Neuronal stem cell (in vitro differentiated cells): ENCODE data around the gene HRAS.

Source experiments
- DNase-seq: peaks from one replicate; pipeline ENCODE4 v3.0.0-alpha.2; 2013; ENCODE audit warnings: low spot score
- H2AFZ ChIP-seq: one replicate; pipeline ENCODE4 v1.6.1; 2013; ENCODE audit warnings: mild to moderate bottlenecking, low read length, inconsistent platforms
- H2AK5ac ChIP-seq: 2 replicates; pipeline ENCODE4 v1.6.1; 2013; ENCODE audit warnings: low read depth, mild to moderate bottlenecking, inconsistent platforms, low read length, moderate library complexity, mixed read lengths
- H2BK120ac ChIP-seq: 2 replicates; pipeline ENCODE4 v1.6.1; 2013; ENCODE audit warnings: low read depth, mild to moderate bottlenecking, inconsistent platforms, low read length, moderate library complexity, mixed read lengths
- H2BK12ac ChIP-seq: one replicate; pipeline ENCODE4 v1.6.1; 2013; ENCODE audit warnings: low read length, inconsistent platforms
- H2BK15ac ChIP-seq: 2 replicates; pipeline ENCODE4 v1.6.1; 2013; ENCODE audit warnings: mild to moderate bottlenecking, low read length, inconsistent platforms, mixed read lengths
- H2BK5ac ChIP-seq: one replicate; pipeline ENCODE4 v1.6.1; 2013; ENCODE audit warnings: inconsistent platforms, mild to moderate bottlenecking, low read length, moderate library complexity
- H3K14ac ChIP-seq: one replicate; pipeline ENCODE4 v1.6.1; 2013; ENCODE audit warnings: low read length, inconsistent platforms
- H3K18ac ChIP-seq: 2 replicates; pipeline ENCODE4 v1.6.1; 2013; ENCODE audit warnings: low read length, inconsistent platforms
- H3K23ac ChIP-seq: 2 replicates; pipeline ENCODE4 v1.6.1; 2013; ENCODE audit warnings: low read depth, mild to moderate bottlenecking, mixed read lengths, low read length, inconsistent platforms; ENCODE audit not compliant: poor library complexity
- H3K27ac ChIP-seq: replicated peaks from 3 replicates; pipeline ENCODE4 v1.5.1; 2013; ENCODE audit warnings: low read length, inconsistent platforms
- H3K27me3 ChIP-seq, 3 experiments: 2 replicates each; pipeline ENCODE4 v1.6.1; 2013; ENCODE audit warnings: low read length in 3 of 3, mild to moderate bottlenecking in 2 of 3, inconsistent platforms in 1 of 3, low read depth in 1 of 3, mixed read lengths in 1 of 3, moderate library complexity in 1 of 3; ENCODE audit not compliant: control insufficient read depth in 3 of 3, insufficient read depth in 3 of 3
- H3K36me3 ChIP-seq, 2 donors: replicated peaks in 1 of 2; 2 replicates each; pipeline ENCODE4 v1.6.1; 2013; ENCODE audit warnings: low read length in 2 of 2; ENCODE audit not compliant: control insufficient read depth in 2 of 2, insufficient read depth in 2 of 2
- H3K4ac ChIP-seq: 2 replicates; pipeline ENCODE4 v1.6.1; 2013; ENCODE audit warnings: inconsistent platforms, mild to moderate bottlenecking, low read length, moderate library complexity
- H3K4me1 ChIP-seq, 2 donors: 1 replicate in 1 of 2; 2 replicates in 1 of 2; pipeline ENCODE4 v1.6.1; 2013; ENCODE audit warnings: low read length in 2 of 2, low read depth in 1 of 2; ENCODE audit not compliant: control insufficient read depth in 2 of 2, insufficient read depth in 1 of 2
- H3K4me2 ChIP-seq: one replicate; pipeline ENCODE4 v1.6.1; 2013; ENCODE audit warnings: mild to moderate bottlenecking, low read length, inconsistent platforms; ENCODE audit not compliant: insufficient read depth, poor library complexity, severe bottlenecking
- H3K4me3 ChIP-seq, 2 donors: 2 replicates each; pipeline ENCODE4 v1.5.1; 2013; ENCODE audit warnings: low read length in 2 of 2, mild to moderate bottlenecking in 2 of 2, inconsistent platforms in 1 of 2, moderate library complexity in 1 of 2
- H3K79me1 ChIP-seq: one replicate; pipeline ENCODE4 v1.6.1; 2013; ENCODE audit warnings: low read depth, mild to moderate bottlenecking, inconsistent platforms, low read length, moderate library complexity
- H3K9ac ChIP-seq: one replicate; pipeline ENCODE4 v1.6.1; 2013; ENCODE audit warnings: mild to moderate bottlenecking, low read depth, low read length, inconsistent platforms; ENCODE audit not compliant: poor library complexity
- H3K9me3 ChIP-seq, 2 donors: replicated peaks in 1 of 2; 2 replicates each; pipeline versions ENCODE3 to v1.6.1; 2013; ENCODE audit warnings: low read length in 2 of 2, mild to moderate bottlenecking in 2 of 2, inconsistent platforms in 1 of 2, low read depth in 1 of 2, mixed read lengths in 1 of 2, moderate library complexity in 1 of 2; ENCODE audit not compliant: control insufficient read depth in 2 of 2, insufficient read depth in 1 of 2
- H4K8ac ChIP-seq: one replicate; pipeline ENCODE4 v1.6.1; 2013; ENCODE audit warnings: low read depth, mild to moderate bottlenecking, inconsistent platforms, low read length, moderate library complexity
- H4K91ac ChIP-seq: one replicate; pipeline ENCODE4 v1.6.1; 2013; ENCODE audit warnings: low read length, low read depth, mild to moderate bottlenecking, inconsistent platforms; ENCODE audit not compliant: poor library complexity
- WGBS, 2 donors: extraction: QIAGEN DNeasy Blood & Tissue Kit; methylation state at CpG; one replicate each; pipeline ENCODE4 v1.1.7; 2013; ENCODE audit warnings: missing lambda C conversion rate in 2 of 2, mixed read lengths in 1 of 2; ENCODE audit not compliant: insufficient read length in 2 of 2, insufficient replicate concordance in 1 of 2; ENCODE audit errors: extremely low coverage in 2 of 2; 5-methylcytosine and 5-hydroxymethylcytosine counted together

The HRAS gene

DNA sequence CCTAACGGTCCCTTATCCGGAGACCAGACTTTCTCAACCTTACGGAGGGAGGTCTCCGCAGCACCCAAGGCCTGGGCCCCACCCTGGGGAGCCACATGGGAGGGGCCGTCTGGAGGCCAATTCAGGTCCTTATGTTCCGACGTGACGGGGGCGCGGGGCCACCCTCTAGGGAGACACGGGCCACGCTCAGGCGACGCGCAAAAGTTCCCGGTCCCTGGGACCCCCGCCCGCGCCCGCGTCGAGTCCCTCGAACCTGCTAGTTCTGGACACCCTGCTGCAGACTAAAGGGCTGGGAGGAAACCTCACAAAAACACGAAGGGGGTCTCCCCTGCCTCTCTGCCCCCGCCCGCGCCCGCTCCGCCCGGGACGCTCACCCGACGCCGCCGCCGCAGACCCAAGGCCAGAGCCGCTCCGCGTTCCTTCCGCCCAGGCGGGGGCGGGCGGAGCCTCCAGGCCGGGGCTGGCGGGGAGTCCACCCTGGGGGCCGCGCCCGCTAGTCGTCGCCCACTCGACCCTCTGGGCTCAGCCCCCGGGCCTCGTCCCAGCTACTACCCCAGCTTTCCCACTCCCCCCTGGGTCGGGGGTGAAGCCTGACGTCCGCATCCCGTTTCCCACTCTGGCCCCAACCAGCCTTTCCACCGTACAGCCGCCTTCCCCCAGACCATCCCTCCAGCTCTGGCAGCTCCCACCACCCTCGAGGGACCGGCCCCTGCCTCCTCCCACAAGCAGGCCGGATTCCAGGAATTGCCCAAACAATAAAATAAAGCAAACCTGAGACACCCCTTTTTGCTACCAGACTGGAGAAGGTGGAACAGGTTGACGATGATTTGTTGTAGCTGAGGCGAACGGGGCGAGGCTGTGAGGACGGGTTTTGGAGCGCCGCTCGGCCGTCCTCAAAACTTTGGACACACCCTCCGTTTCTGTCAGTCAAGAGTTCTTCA is 31.1 kb downstream of the HRAS start:
- no CpG with 5 or more reads among the region's 72 CpGs for WGBS, 2 donors
- DNase-seq, result no peak
- H3K4me1 ChIP-seq, result peaks cover 6 to 13% of the 10 kb centered on the region in 2 donors
- no peak overlapping the region for H2BK12ac ChIP-seq
- H3K4me3 ChIP-seq, result no peak overlapping the region
- H3K79me1 ChIP-seq, result peaks cover 24% of the 10 kb centered on the region
- peak overlapping the region; percentile 56 for H2AK5ac ChIP-seq
- no peak overlapping the region for H3K23ac ChIP-seq
- no peak overlapping the region for H3K27ac ChIP-seq
- no peak overlapping the region for H3K9ac ChIP-seq
- H3K36me3 ChIP-seq, result peaks cover 28 to 48% of the 10 kb centered on the region in 2 donors
- H3K9me3 ChIP-seq, result no peaks in the 10 kb centered on the region
- H2AFZ ChIP-seq, result no peak overlapping the region
- no peak overlapping the region for H4K8ac ChIP-seq
- H2BK15ac ChIP-seq, result no peak overlapping the region
- no peak overlapping the region for H3K14ac ChIP-seq
- no peak overlapping the region for H2BK5ac ChIP-seq
- no peak overlapping the region for H3K4me2 ChIP-seq
- no peak overlapping the region for H4K91ac ChIP-seq
- no peaks in the 10 kb centered on the region for H3K27me3 ChIP-seq
- H3K4ac ChIP-seq, result no peak overlapping the region
- no peak overlapping the region for H3K18ac ChIP-seq
- H2BK120ac ChIP-seq, result no peak overlapping the region

DNA sequence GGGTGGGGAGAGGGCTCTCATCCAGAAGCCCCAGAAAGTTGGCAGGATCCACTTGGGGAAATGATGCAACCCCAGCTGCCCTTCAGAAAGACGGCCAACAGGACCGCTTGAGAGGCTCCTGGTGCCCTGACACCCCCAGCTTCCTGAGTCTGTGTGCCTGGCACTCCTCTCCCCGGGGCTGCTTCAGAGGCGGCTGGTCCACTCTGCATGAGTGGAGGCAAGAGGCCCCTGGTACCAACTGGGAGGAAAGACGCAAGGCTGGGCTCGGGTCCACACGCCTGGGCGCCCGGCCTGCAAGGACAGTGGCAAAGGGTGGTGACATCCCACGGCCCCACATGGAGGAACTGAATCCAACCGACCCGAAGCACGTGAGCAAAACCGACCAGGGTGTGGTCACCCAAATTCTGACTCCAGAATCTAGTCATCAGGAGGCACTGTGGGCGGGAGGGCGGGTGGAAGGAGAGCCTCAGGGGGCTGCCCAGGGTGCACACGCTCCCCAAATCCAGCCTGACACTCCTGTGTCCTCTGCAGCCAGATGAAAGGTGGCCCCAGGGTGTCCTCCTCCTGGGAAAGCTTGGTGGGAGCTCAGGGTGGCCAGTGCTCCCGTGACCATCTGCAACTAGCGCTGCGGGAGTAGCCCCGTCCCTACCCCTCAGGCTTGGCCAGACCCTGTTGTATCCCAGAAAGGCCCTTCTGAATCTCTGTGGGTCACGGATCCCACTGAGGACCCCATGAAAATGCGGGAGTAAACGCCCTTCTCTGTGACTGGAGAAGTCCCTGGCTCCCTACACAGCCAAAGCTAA is 32.0 kb downstream of the HRAS start:
- no peak overlapping the region for H3K14ac ChIP-seq
- H2AK5ac ChIP-seq, result no peak overlapping the region
- H3K18ac ChIP-seq, result no peak overlapping the region
- no peak overlapping the region for H3K4ac ChIP-seq
- H3K79me1 ChIP-seq, result peaks cover 27% of the 10 kb centered on the region
- H2BK15ac ChIP-seq, result no peak overlapping the region
- H2BK12ac ChIP-seq, result peak overlapping the region; percentile 58
- H3K23ac ChIP-seq, result no peak overlapping the region
- H3K4me2 ChIP-seq, result no peak overlapping the region
- H2BK5ac ChIP-seq, result no peak overlapping the region
- no peak for DNase-seq
- H2AFZ ChIP-seq, result no peak overlapping the region
- no peak overlapping the region for H3K9ac ChIP-seq
- no peaks in the 10 kb centered on the region for H3K27me3 ChIP-seq
- H3K27ac ChIP-seq, result no peak overlapping the region
- H3K36me3 ChIP-seq, result peaks cover 33 to 51% of the 10 kb centered on the region in 2 donors
- H3K4me3 ChIP-seq, result no peak overlapping the region
- H4K8ac ChIP-seq, result no peak overlapping the region
- H3K4me1 ChIP-seq, result peaks cover 6 to 13% of the 10 kb centered on the region in 2 donors
- no peaks in the 10 kb centered on the region for H3K9me3 ChIP-seq
- no peak overlapping the region for H4K91ac ChIP-seq
- WGBS, 2 donors, result no CpG with 5 or more reads among the region's 24 CpGs
- H2BK120ac ChIP-seq, result no peak overlapping the region

DNA sequence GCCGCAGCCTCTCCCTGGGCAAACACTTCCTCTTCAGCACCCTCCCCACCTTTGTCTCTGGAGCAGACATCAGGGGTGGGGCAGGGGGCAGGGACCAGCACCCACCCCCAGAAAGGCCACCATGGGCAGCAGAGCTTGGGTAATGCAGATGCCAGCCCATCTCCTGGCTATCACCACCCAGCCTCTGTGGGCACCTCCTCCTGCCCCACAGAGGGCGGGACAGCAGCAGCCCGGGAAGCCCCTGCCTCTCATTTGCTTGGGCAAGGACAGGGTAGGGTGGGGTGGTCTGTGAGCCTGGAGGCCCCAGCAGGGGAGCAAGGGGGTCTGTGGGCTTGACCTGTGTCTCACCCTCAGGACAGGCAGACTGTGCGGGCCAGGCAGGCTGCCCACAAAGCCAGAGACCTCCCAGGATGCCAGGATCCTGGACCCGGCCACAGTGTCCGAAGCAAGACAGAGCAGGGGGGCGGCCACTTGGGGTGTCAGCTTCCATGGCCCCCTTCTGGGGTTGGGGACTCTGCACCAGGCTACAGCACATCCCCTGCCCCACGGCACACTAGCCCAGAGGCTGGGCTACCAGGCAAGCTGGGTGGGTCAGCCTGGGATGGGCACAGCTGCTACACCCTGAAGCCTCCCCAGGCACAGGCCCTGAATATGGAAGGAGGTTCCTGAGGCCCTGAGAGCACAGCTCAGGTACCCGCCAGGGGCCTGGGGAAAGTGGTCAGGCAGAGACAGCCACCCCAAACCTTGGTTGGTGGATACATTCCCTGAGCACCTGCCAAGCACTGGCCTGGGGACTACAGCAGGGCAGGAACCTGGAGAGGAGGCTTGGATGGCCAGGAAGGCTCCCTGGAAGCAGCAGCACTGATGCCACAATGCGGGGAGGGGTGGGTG is 32.8 kb downstream of the HRAS start:
- Histone ChIP-seq H3K79me1 (peaks cover 29% of the 10 kb centered on the region), H3K14ac (no peak overlapping the region), H3K27me3 (no peaks in the 10 kb centered on the region), H4K91ac (no peak overlapping the region), H3K4me1 (peaks cover 2 to 8% of the 10 kb centered on the region in 2 donors), H3K9ac (peak overlapping the region; percentile 72), H3K18ac (no peak overlapping the region), H2AK5ac (no peak overlapping the region), H2AFZ (no peak overlapping the region), H3K23ac (peak overlapping the region; percentile 20), H2BK12ac (no peak overlapping the region), H3K4me3 (no peak overlapping the region), H3K27ac (no peak overlapping the region), H3K4ac (no peak overlapping the region), H3K9me3 (peaks cover 0 to 7% of the 10 kb centered on the region in 2 donors), H4K8ac (no peak overlapping the region), H3K4me2 (no peak overlapping the region), H3K36me3 (peaks cover 39 to 56% of the 10 kb centered on the region in 2 donors), H2BK120ac (no peak overlapping the region), H2BK15ac (no peak overlapping the region), H2BK5ac (no peak overlapping the region)
- WGBS, 2 donors, result no CpG with 5 or more reads among the region's 10 CpGs
- DNase-seq, result no peak
